GM19351 (cell line): ENCODE measurements around the gene SLFNL1.

Experiments
- ATAC-seq: cut with Tn5 transposase; IDR thresholded peaks from one replicate; pipeline ENCODE4 v1.9.1; 2021; ENCODE audit warnings: mild to moderate bottlenecking, moderate library complexity; ENCODE audit not compliant: unreplicated experiment

Gene SLFNL1

GRCh38 chr1:40966417-40966816 is 55.1 kb downstream of the SLFNL1 start:
- ATAC-seq = no peak
